Gastroesophageal sphincter (tissue), 3 donors: Measurements from ENCODE around the gene ZSCAN5A.
"Not testable (repeated sequence)": the region's sequence is repeated elsewhere in the genome, so short reads cannot be mapped to it uniquely, and the experiment has no call there.

Experiments
- CTCF ChIP-seq, 4 experiments: fragments of 200-600 bp in 2 of 4; fragments of 450-650 bp in 2 of 4; sonication (generic) in 1 of 4; IDR thresholded peaks; one replicate each; pipeline ENCODE4 v1.5.1; 2017 to 2019; ENCODE audit warnings: antibody characterized with exemption in 4 of 4, mild to moderate bottlenecking in 2 of 4, moderate library complexity in 2 of 4
- POLR2A ChIP-seq, 2 donors: fragments of 450-650 bp; IDR thresholded peaks; one replicate each; pipeline ENCODE4 v1.6.1; 2017; ENCODE audit warnings: antibody characterized with exemption in 2 of 2, mild to moderate bottlenecking in 2 of 2, moderate library complexity in 1 of 2

DNA sequence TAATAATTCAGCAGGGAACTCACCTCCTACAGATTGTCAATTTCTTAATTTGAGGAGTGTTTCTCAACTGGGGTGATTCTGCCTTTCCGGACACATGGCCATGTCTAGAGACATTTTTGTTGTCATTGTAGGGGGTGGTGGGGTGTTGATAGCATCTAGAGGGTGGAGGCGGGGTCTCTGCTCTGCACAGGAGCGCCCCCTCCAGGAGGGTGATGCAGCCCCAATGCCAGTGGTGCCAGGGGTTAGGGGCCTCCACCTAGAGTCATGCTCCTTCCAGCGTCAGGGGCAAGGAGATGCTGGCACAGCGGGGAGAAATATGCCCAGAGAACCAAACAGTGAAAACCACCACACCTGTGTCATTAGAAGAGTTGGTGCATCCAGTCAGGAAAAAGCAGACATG, 107.1 kb downstream of the ZSCAN5A start:
- not testable (repeated sequence) for TF ChIP-seq POLR2A, CTCF (IDR thresholded peaks at IDR 0.05)
